ENCODE results near the gene COG1.

DNA sequence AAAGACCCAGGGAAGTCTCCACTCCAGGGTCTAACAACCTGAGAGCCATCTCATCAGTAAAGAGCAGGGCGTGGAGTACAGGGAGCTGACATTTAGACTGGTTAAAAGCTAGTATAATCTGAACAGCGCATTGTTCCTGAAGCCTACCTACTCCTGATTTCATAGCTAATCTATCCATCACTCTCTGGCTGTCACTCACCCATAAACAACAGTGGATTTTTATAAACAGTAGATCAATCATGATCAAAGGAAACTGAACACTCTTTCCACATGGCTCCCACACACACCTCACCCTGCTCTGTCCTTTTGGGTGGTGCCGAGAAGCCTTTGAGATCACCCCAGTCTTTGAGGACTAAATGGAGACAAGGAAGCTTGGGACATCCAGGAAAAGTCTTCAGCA, 13.0 kb upstream of the COG1 start:
- TF ChIP-seq, protein P1, sequence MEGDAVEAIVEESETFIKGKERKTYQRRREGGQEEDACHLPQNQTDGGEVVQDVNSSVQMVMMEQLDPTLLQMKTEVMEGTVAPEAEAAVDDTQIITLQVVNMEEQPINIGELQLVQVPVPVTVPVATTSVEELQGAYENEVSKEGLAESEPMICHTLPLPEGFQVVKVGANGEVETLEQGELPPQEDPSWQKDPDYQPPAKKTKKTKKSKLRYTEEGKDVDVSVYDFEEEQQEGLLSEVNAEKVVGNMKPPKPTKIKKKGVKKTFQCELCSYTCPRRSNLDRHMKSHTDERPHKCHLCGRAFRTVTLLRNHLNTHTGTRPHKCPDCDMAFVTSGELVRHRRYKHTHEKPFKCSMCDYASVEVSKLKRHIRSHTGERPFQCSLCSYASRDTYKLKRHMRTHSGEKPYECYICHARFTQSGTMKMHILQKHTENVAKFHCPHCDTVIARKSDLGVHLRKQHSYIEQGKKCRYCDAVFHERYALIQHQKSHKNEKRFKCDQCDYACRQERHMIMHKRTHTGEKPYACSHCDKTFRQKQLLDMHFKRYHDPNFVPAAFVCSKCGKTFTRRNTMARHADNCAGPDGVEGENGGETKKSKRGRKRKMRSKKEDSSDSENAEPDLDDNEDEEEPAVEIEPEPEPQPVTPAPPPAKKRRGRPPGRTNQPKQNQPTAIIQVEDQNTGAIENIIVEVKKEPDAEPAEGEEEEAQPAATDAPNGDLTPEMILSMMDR (IDR thresholded peaks at IDR 0.05 in 8 of 11, conservative IDR thresholded peaks at IDR 0.05 in 3 of 11) = no peak
- no peak for TF ChIP-seq POLR2A (IDR thresholded peaks at IDR 0.05)
- TF ChIP-seq POLR2AphosphoS5 (IDR thresholded peaks at IDR 0.05) = no peak
